Upper lobe of left lung (tissue), 6 donors: ENCODE results near the gene RARS1. TPM values are rescaled to one million over a fixed set of nuclear protein-coding genes. Genes with fewer than 3 reads are reported as not detected.

Experiments
- ATAC-seq, 2 donors: fragments of 200-7000 bp; cut with Tn5 transposase; one replicate each; pipeline ENCODE4 v1.9.1; 2022; ENCODE audit warnings: mild to moderate bottlenecking in 2 of 2, moderate library complexity in 2 of 2; ENCODE audit not compliant: low FRiP score in 2 of 2
- DNase-seq, 2 donors: peaks; one replicate each; pipeline ENCODE4 v3.0.0-alpha.2; 2019 to 2020
- H3K27ac ChIP-seq, 4 donors: fragments of 200-600 bp; sonication (generic); one replicate each; pipeline ENCODE4 v1.5.1; 2016 to 2019
- H3K27me3 ChIP-seq, 4 donors: fragments of 200-600 bp; sonication (generic); one replicate each; pipeline ENCODE4 v1.5.1; 2017 to 2019
- H3K36me3 ChIP-seq, 4 donors: fragments of 200-600 bp; sonication (generic); one replicate each; pipeline ENCODE4 v1.5.1; 2016 to 2019
- H3K4me1 ChIP-seq, 4 donors: fragments of 200-600 bp; sonication (generic); one replicate each; pipeline ENCODE4 v1.5.1; 2018 to 2019
- H3K4me3 ChIP-seq, 4 donors: fragments of 200-600 bp; sonication (generic); one replicate each; pipeline ENCODE4 v1.5.1; 2017 to 2019; ENCODE audit warnings: mild to moderate bottlenecking in 2 of 4, moderate library complexity in 1 of 4
- H3K9me3 ChIP-seq, 4 donors: fragments of 200-600 bp; sonication (generic); one replicate each; pipeline ENCODE4 v1.5.1; 2018 to 2019
- EP300 ChIP-seq, 4 donors: sonication (generic); formaldehyde crosslinking; IDR thresholded peaks; one replicate each; pipeline ENCODE4 v1.5.1; 2017; ENCODE audit warnings: antibody characterized with exemption in 4 of 4, control low read depth in 2 of 4
- POLR2A ChIP-seq, 4 donors: fragments of 450-650 bp; IDR thresholded peaks; one replicate each; pipeline ENCODE4 v1.5.1; 2016 to 2017; ENCODE audit warnings: antibody characterized with exemption in 4 of 4, mild to moderate bottlenecking in 2 of 4
- POLR2AphosphoS5 ChIP-seq, 2 donors: sonication (generic); formaldehyde crosslinking; IDR thresholded peaks; one replicate each; pipeline ENCODE4 v1.5.1; 2017; ENCODE audit warnings: antibody characterized with exemption in 2 of 2
- WGBS, 2 donors: methylation state at CpG; one replicate each; pipeline ENCODE4 v1.1.5; 2017 to 2018; 5-methylcytosine and 5-hydroxymethylcytosine counted together
- total RNA-seq, 6 donors: library from RNA; depleted of rRNA in 4 of 6; stranded (reverse); fragments of >200 nt in 4 of 6; gene quantifications; one replicate each; pipeline versions ENCODE4 v1.1.0 to v1.2.1, GENCODE V29; 2016 to 2021
- TF ChIP-seq, protein P1 (sequence below), 6 experiments: fragments of 450-650 bp in 4 of 6; fragments of 200-600 bp in 2 of 6; sonication (generic) in 2 of 6; IDR thresholded peaks; one replicate each; pipeline ENCODE4 v1.5.1; 2016 to 2019; ENCODE audit warnings: antibody characterized with exemption in 6 of 6
- donor health status: DM: no; HTN: no; CAD: no; lungs with moderate emphysema.
- donor health status: DM: no; HTN: yes; CAD: no; lungs with severe emphysema.

Gene RARS1
- total RNA-seq, 6 donors from 2014 or later: 21.3 to 70.0 (median 53.0) TPM

DNA sequence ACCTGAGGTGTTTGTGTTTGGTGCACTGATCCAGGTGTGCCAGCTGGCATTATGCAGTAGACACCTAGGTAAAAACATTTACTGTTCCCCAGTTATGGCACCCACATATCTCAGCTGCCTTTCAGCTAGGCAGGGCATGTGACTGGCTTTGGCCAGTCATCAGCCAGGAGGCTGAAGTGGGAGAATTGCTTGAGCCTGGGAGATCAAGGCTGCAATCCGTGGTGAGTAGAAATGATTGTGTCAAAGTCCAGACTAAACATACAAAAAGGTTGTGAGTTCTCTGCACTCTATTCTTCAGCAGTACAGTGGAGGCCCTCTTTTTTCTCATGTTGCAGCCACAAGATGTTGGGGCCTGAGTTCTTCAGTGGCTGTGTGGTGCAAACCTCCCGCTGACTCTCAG lies 39.6 kb downstream of the RARS1 start:
- no peak for TF ChIP-seq EP300 (IDR thresholded peaks at IDR 0.05)
- TF ChIP-seq, protein P1, sequence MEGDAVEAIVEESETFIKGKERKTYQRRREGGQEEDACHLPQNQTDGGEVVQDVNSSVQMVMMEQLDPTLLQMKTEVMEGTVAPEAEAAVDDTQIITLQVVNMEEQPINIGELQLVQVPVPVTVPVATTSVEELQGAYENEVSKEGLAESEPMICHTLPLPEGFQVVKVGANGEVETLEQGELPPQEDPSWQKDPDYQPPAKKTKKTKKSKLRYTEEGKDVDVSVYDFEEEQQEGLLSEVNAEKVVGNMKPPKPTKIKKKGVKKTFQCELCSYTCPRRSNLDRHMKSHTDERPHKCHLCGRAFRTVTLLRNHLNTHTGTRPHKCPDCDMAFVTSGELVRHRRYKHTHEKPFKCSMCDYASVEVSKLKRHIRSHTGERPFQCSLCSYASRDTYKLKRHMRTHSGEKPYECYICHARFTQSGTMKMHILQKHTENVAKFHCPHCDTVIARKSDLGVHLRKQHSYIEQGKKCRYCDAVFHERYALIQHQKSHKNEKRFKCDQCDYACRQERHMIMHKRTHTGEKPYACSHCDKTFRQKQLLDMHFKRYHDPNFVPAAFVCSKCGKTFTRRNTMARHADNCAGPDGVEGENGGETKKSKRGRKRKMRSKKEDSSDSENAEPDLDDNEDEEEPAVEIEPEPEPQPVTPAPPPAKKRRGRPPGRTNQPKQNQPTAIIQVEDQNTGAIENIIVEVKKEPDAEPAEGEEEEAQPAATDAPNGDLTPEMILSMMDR (IDR thresholded peaks at IDR 0.05): no peak
- TF ChIP-seq POLR2AphosphoS5 (IDR thresholded peaks at IDR 0.05): no peak
- TF ChIP-seq POLR2A (IDR thresholded peaks at IDR 0.05): no peak
- no peak for DNase-seq
- H3K27me3 ChIP-seq: peaks cover 0 to 17% (median 9%) of the 10 kb centered on the region in 4 donors
- peaks cover 3 to 10% (median 5%) of the 10 kb centered on the region in 4 donors for H3K4me1 ChIP-seq
- no peak for ATAC-seq
- H3K4me3 ChIP-seq: no peak overlapping the region
- 63 to 82% methylated on average over 2 of the region's 2 CpGs for WGBS, 2 donors
- no peaks in the 10 kb centered on the region for H3K9me3 ChIP-seq
- H3K27ac ChIP-seq: no peak overlapping the region
- peaks cover 0 to 12% (median 0%) of the 10 kb centered on the region in 4 donors for H3K36me3 ChIP-seq

DNA sequence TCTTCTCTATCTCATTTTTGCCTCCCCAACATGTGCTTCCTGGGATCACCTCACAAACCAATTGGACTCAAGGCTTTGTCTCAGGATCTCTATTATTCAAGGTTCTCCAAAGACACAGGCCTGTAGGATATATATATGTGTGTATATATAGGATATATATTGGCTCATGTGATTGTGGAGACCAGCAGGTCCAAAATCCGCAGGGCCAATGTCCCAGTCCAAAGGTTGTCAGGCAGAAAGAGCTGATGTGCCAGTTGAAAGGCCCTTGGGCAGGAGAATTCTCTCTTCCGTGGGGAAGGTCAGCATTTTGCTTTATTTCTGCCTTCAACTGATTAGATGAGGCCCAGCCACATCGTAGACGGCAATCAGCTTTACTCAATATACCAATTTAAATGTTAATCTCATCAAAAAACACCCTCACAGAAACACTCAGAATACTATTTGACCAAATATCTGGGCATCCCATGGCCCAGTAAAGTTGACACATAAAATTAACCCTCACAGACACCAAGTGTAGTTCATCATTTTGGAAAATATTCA lies 41.6 kb downstream of the RARS1 start:
- Histone ChIP-seq H3K4me1 (peaks cover 3 to 10% (median 5%) of the 10 kb centered on the region in 4 donors), H3K9me3 (no peaks in the 10 kb centered on the region), H3K36me3 (peaks cover 0 to 3% (median 0%) of the 10 kb centered on the region in 4 donors), H3K27me3 (peaks cover 0 to 17% (median 9%) of the 10 kb centered on the region in 4 donors), H3K4me3 (no peak overlapping the region), H3K27ac (no peak overlapping the region)
- ATAC-seq (no peak), DNase-seq (no peak)
- WGBS, 2 donors: 66 to 92% methylated on average over 4 of the region's 4 CpGs
- no peak for TF ChIP-seq EP300 (IDR thresholded peaks at IDR 0.05)
- TF ChIP-seq POLR2A (IDR thresholded peaks at IDR 0.05): no peak
- no peak for TF ChIP-seq POLR2AphosphoS5 (IDR thresholded peaks at IDR 0.05)
- TF ChIP-seq, protein P1 (IDR thresholded peaks at IDR 0.05): no peak

DNA sequence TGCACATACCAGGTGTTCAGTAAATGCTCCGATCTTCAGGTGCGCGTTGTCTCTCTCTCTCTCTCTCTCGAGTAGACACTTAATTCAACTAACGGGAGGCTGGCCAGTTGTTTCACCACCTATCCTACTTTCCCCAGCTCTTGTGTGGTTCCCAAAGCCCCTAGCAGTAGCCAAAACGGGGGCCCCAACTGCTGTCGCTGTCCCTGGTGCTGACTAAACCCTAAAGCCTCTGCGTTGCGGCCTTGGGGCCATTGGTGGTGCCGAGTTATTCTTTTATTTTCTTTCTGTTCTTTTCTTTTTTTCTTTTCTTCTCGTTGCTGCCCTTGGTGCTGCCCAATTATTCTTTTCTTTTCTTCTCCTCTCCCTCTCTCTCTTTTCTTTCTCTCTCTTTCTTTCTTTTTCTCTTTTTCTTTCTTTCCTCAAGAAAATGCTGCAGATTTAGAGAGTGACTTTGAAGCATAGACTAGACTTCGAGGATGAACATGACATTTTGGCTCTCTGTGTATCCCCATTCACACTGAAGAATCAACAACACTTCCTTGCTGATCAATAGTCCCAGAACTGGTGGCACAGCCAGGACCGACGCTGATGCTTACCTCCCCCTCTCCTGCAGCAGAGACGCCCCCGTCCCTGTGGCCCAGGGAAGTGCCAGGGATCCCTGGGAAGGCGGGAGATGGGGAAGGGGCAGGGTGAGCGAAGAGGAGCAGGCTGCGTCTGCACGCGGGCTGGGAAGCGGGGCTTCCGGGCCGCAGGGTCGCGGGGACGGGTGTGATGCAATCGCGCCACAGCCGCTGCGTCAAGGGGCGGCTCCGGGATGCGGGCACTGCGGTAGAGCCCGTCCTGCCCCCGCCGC lies 42.5 kb downstream of the RARS1 start, which contains the start of gene FBLL1:
TSS of gene FBLL1 (plus strand) at position 785 of the 853 bp plus-strand sequence. CDS start 200 bp downstream, outside the sequence.
- Histone ChIP-seq H3K9me3 (no peaks in the 10 kb centered on the region), H3K27ac (no peak within 1 kb of the TSS), H3K4me1 (peaks cover 3 to 10% (median 5%) of the 10 kb centered on the region in 4 donors), H3K27me3 (peaks cover 0 to 17% (median 9%) of the 10 kb centered on the region in 4 donors), H3K36me3 (no peaks in the 10 kb centered on the region), H3K4me3 (peak within 1 kb of the TSS in 3 of 4 donors; percentile 38 to 49 (median 42))
- TF ChIP-seq EP300 (IDR thresholded peaks at IDR 0.05) (no peak), POLR2AphosphoS5 (IDR thresholded peaks at IDR 0.05) (no peak), POLR2A (IDR thresholded peaks at IDR 0.05) (no peak)
- TF ChIP-seq, protein P1 (IDR thresholded peaks at IDR 0.05): no peak
- peak in 1 of 2 donors; percentile 26 for ATAC-seq
- DNase-seq: peak in 1 of 2 donors; percentile 77
- 25 to 43% methylated on average over 14 to 16 of the region's 38 CpGs for WGBS, 2 donors

DNA sequence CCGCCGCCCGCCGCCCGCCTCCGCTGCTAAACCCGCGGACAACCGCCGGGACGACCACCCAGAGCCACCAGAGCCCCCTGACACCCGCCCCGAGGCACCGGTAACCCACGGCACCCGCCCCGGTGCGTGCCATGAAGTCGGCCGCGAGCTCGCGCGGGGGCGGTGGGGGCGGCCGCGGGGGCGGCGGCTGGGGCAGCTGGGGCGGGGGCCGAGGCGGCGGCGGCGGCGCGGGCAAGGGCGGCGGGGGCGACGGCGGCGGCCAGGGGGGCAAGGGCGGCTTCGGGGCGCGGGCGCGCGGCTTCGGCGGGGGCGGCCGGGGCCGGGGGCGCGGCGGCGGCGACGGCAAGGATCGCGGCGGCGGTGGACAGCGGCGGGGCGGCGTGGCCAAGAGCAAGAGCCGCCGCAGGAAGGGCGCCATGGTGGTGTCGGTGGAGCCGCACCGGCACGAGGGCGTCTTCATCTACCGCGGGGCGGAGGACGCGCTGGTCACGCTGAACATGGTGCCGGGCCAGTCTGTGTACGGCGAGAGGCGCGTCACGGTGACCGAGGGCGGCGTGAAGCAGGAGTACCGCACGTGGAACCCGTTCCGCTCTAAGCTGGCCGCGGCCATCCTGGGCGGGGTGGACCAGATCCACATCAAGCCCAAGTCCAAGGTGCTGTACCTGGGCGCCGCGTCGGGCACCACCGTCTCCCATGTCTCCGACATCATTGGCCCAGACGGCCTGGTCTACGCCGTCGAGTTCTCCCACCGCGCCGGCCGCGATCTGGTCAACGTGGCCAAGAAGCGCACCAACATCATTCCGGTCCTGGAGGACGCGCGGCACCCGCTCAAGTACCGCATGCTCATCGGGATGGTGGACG lies 43.3 kb downstream of the RARS1 start:
- no peak for ATAC-seq
- Histone ChIP-seq H3K27me3 (peaks cover 0 to 17% (median 9%) of the 10 kb centered on the region in 4 donors), H3K27ac (no peak overlapping the region), H3K9me3 (no peaks in the 10 kb centered on the region), H3K4me3 (peak overlapping the region in 3 of 4 donors; percentile 38 to 49 (median 42)), H3K4me1 (peaks cover 3 to 10% (median 5%) of the 10 kb centered on the region in 4 donors), H3K36me3 (no peaks in the 10 kb centered on the region)
- DNase-seq: peak in 1 of 2 donors; percentile 80
- 39 to 40% methylated on average over 5 to 37 of the region's 125 CpGs for WGBS, 2 donors
- TF ChIP-seq EP300 (IDR thresholded peaks at IDR 0.05) (no peak), POLR2A (IDR thresholded peaks at IDR 0.05) (no peak), POLR2AphosphoS5 (IDR thresholded peaks at IDR 0.05) (no peak)
